ENCODE results near the gene CELSR3. TPM values are rescaled to one million over a fixed set of nuclear protein-coding genes. Genes with fewer than 3 reads are reported as not detected.

Gene CELSR3
- total and polyA plus RNA-seq, 2 of the 4 experiments (the other 2 are of a cell fraction): 0.18 to 0.63 TPM

- CTCF ChIA-PET: no interaction called here
- Histone ChIP-seq H4K91ac (ENCODE audit: insufficient read depth, low read depth, low read length) (no peak overlapping the region), H3K9me1 (ENCODE audit: insufficient read depth, low read length) (peaks cover 12% of the 10 kb centered on the region), H2BK20ac (ENCODE audit: low read depth, low read length) (no peak overlapping the region), H3K4me2 (ENCODE audit: low read depth, low read length) (no peak overlapping the region), H3K27me3 (ENCODE audit: control insufficient read depth, insufficient read depth, low read length) (no peaks in the 10 kb centered on the region), H3K4me1 (ENCODE audit: control insufficient read depth, insufficient read depth, low read length) (peaks cover 18% of the 10 kb centered on the region), H3K23ac (ENCODE audit: low read depth, low read length) (no peak overlapping the region), H3K79me1 (ENCODE audit: low read depth in 1 of 2, low read length in 2 of 2) (peaks cover 39 to 66% of the 10 kb centered on the region in 2 experiments), H3K9me3 (ENCODE audit: control insufficient read depth, insufficient read depth, low read length) (no peaks in the 10 kb centered on the region), H2BK15ac (ENCODE audit: low read depth, low read length) (no peak overlapping the region), H2AK5ac (ENCODE audit: low read depth, low read length) (no peak overlapping the region), H3K18ac (ENCODE audit: low read depth, low read length) (no peak overlapping the region), H2AFZ (replicated peaks; ENCODE audit: low read length, poor library complexity) (peak overlapping the region; percentile 51), H3K27ac (ENCODE audit: insufficient read depth, low read length) (no peak overlapping the region), H2BK5ac (ENCODE audit: low read depth, low read length, poor library complexity, severe bottlenecking) (no peak overlapping the region), H3K4me3 (ENCODE audit: insufficient read depth, low read depth, low read length) (no peak overlapping the region), H3K14ac (replicated peaks; ENCODE audit: low read depth, low read length) (no peak overlapping the region), H2BK120ac (ENCODE audit: low read depth, low read length) (no peak overlapping the region), H3K9ac (ENCODE audit: low read depth, low read length) (no peak overlapping the region), H3K4ac (ENCODE audit: low read depth, low read length) (no peak overlapping the region), H4K20me1 (ENCODE audit: insufficient read depth, low read length) (peaks cover 51% of the 10 kb centered on the region), H4K5ac (ENCODE audit: low read depth, low read length) (no peak overlapping the region), H3K36me3 (ENCODE audit: control insufficient read depth, insufficient read depth, low read length) (peaks cover 70% of the 10 kb centered on the region), H3K56ac (ENCODE audit: extremely low read depth, insufficient read depth, low read length) (no peak overlapping the region), H4K8ac (ENCODE audit: low read depth in 2 of 2, low read length in 2 of 2) (no peak overlapping the region), H2AK9ac (replicated peaks; ENCODE audit: low read depth, low read length, poor library complexity) (no peak overlapping the region)
- ATAC-seq (ENCODE audit: low read depth) (no peak), DNase-seq (no peak)
- dilution Hi-C loops (cut with HindIII; ENCODE audit: low sequenced_read_pairs, unreplicated experiment): no loop called here
- POLR2A ChIA-PET (ENCODE audit: unreplicated experiment): no interaction called here
- BruUV-seq (replicated peaks): no TSS peak
- intact Hi-C loops (cut with micrococcal nuclease): loop anchor here (10.0 kb wide), 1 partner anchor 187 kb away; the partner anchor contains the start of genes ATRIP, CCDC51 and TMA7
- in situ Hi-C loops (cut with MboI; ENCODE audit: low sequenced_read_pairs): no loop called here
- 85% methylated on average over 7 of the region's 22 CpGs; no CpG with 5 or more reads in 1 of the 2 experiments for WGBS, 2 experiments (ENCODE audit: extremely low coverage in 2 of 2, insufficient read length in 1 of 2)
- TF ChIP-seq CHD1 (IDR thresholded peaks at IDR 0.05; ENCODE audit: low read depth, low read length) (no peak), RCOR1 (IDR thresholded peaks at IDR 0.05; ENCODE audit: insufficient replicate concordance, low read length) (no peak), USF2 (IDR thresholded peaks at IDR 0.05; ENCODE audit: low read depth, low read length) (no peak), MAFK (IDR thresholded peaks at IDR 0.05; ENCODE audit: low read depth, low read length) (no peak), NFE2L2 (IDR thresholded peaks at IDR 0.05; ENCODE audit: low read depth, low read length) (no peak), MXI1 (IDR thresholded peaks at IDR 0.05; ENCODE audit: borderline replicate concordance, low read depth, low read length) (no peak), FOS (IDR thresholded peaks at IDR 0.05; ENCODE audit: low read depth, low read length) (no peak), RAD21 (IDR thresholded peaks at IDR 0.05; ENCODE audit: low read length) (no peak), BHLHE40 (IDR thresholded peaks at IDR 0.05; ENCODE audit: low read depth, low read length) (no peak), CEBPB (IDR thresholded peaks at IDR 0.05; ENCODE audit: low read depth, low read length) (no peak), MAZ (IDR thresholded peaks at IDR 0.05; ENCODE audit: borderline replicate concordance, low read depth, low read length) (no peak), POLR2A (IDR thresholded peaks at IDR 0.05; ENCODE audit: low read depth, low read length) (no peak), SMC3 (IDR thresholded peaks at IDR 0.05; ENCODE audit: low read depth, low read length) (no peak), CTCF (conservative IDR thresholded peaks at IDR 0.05; ENCODE audit: low read depth, low read length) (no peak), RFX5 (IDR thresholded peaks at IDR 0.05; ENCODE audit: low read depth, low read length) (no peak)
These were observed 30.9 kb downstream of the CELSR3 start for GRCh38 chr3:48631516-48632448.
